ENCODE data around the gene UTS2.

The UTS2 gene

DNA sequence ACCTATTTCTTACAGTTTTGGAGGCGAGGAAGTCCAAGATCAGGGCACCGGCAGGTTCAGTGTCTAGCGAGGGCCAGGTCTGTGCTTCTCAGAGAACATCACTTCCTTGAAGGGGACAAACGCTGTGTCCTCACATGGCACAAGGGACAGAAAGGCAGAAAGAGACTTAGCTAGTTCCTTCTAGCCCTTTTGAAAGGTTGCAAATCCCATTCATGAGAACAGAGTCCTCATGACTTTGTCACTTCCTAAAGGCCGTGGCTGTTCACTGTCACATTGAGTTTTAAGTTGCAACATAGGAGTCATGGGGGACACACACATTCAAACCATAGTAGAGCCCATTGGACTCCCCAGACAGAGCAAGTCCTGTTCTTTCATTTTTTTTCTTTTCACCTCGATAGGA is 41.4 kb downstream of the UTS2 start:
- no peak overlapping the region for H3K4me3 ChIP-seq (ENCODE audit: extremely low read depth, insufficient read depth, low read length, poor library complexity, severe bottlenecking)
- peaks cover 14% of the 10 kb centered on the region for H3K9me3 ChIP-seq (ENCODE audit: control insufficient read depth, low read length)
- H3K27ac ChIP-seq (ENCODE audit: low read depth, low read length, severe bottlenecking), result no peak overlapping the region
- no peaks in the 10 kb centered on the region for H3K4me1 ChIP-seq (ENCODE audit: control insufficient read depth, insufficient read depth, low read length, poor library complexity, severe bottlenecking)
- peaks cover 12% of the 10 kb centered on the region for H3K36me3 ChIP-seq (ENCODE audit: control insufficient read depth, insufficient read depth, low read length)
- 92 to 98% methylated on average over 4 to 5 of the region's 6 CpGs for WGBS, 2 experiments (ENCODE audit: insufficient coverage in 2 of 2)

DNA sequence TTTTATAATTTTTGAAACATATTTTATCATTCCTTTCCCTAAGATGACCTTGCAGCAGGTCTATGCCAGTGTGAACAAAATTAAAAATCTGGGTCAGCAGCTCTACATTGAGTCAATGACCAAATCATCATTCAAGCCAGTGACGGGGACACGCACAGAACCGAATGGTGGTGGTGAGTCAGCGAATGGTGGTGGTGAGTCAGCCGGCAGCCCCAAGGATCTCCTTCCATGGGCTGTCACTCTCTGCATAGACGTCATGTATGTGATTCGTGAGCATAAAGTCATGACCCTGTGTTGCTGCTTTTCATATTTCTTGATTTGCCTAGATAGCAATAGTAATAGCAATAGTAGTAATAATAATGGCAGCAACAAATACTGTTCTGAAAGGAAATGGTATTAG is 42.5 kb downstream of the UTS2 start:
- Histone ChIP-seq H3K36me3 (ENCODE audit: control insufficient read depth, insufficient read depth, low read length) (peaks cover 12% of the 10 kb centered on the region), H3K9me3 (ENCODE audit: control insufficient read depth, low read length) (peaks cover 14% of the 10 kb centered on the region), H3K4me3 (ENCODE audit: extremely low read depth, insufficient read depth, low read length, poor library complexity, severe bottlenecking) (no peak overlapping the region), H3K4me1 (ENCODE audit: control insufficient read depth, insufficient read depth, low read length, poor library complexity, severe bottlenecking) (no peaks in the 10 kb centered on the region), H3K27ac (ENCODE audit: low read depth, low read length, severe bottlenecking) (no peak overlapping the region)
- 92 to 93% methylated on average over 7 of the region's 7 CpGs for WGBS, 2 experiments (ENCODE audit: insufficient coverage in 2 of 2)

DNA sequence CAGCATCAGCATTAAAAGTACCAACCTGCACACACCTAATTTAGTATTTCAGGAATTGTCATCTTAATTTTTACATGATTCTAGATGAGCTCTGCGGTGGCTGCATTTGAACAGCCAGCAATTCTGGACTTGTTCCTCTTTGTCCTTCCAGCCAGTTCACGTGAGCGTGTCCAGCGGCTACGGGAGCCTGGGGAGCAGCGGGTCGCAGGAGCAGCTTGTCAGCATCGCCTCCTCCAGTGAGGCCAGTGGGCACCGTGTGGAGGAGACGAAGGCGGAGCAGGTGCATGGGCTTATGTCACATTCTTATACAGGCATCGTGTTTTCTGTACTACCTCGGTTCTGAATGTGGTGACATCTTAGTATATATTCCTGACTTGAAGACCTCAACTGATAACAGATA is 43.1 kb downstream of the UTS2 start:
- 95 to 96% methylated on average over 12 of the region's 13 CpGs for WGBS, 2 experiments (ENCODE audit: insufficient coverage in 2 of 2)
- no peaks in the 10 kb centered on the region for H3K4me1 ChIP-seq (ENCODE audit: control insufficient read depth, insufficient read depth, low read length, poor library complexity, severe bottlenecking)
- H3K4me3 ChIP-seq (ENCODE audit: extremely low read depth, insufficient read depth, low read length, poor library complexity, severe bottlenecking), result no peak overlapping the region
- peaks cover 14% of the 10 kb centered on the region for H3K9me3 ChIP-seq (ENCODE audit: control insufficient read depth, low read length)
- peaks cover 12% of the 10 kb centered on the region for H3K36me3 ChIP-seq (ENCODE audit: control insufficient read depth, insufficient read depth, low read length)
- H3K27ac ChIP-seq (ENCODE audit: low read depth, low read length, severe bottlenecking), result no peak overlapping the region

DNA sequence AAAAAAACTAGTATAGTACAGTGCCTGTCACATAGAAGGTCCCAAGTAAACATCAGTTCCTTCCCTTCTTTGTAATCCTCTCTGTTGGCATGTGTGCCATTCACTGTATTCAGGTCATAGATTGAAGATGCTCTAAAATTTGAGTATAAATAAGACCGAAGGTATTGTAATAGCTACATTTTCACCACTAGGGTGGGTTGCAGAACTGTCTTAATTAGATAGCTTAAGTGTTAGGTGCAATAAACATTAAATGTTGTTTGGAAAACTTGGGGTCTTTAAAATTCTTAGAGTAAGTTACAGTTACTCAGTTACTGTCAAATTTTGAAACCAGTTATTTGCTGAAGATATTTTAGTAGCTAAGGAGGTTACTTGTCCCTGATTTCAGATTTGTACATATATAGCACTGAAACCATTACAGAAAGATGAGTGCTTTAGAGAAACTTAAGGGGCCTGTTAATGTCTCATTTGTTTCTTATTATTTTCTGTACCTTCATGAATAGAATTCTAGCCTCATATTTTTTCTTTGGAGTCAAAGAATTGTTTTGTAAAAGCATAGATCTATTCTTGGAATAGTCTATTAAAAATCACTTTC is 44.5 kb downstream of the UTS2 start:
- no CpG with 5 or more reads among the region's 1 CpG for WGBS, 2 experiments (ENCODE audit: insufficient coverage in 2 of 2)
- H3K9me3 ChIP-seq (ENCODE audit: control insufficient read depth, low read length), result peaks cover 5% of the 10 kb centered on the region

DNA sequence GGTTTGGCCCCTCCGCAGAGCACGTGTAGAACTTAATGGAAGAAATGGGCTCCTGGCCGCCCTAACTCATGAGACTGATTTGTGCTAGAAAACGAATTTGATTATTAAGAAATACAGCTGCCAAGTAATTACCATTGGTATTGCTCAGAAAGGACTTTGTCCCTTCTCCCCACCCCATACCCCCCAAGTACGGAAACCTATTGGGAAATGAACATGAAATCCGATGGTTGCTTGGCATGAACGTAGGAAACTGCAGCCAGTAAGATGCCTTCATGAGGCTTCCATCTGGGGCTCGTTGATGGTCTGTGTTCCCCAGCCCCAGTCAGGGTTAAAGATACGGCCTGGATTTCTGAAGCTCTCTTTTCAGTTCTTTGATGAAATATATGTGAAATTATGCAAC is 47.4 kb downstream of the UTS2 start:
- Histone ChIP-seq H3K27ac (ENCODE audit: low read depth, low read length, severe bottlenecking) (no peak overlapping the region), H3K4me3 (ENCODE audit: extremely low read depth, insufficient read depth, low read length, poor library complexity, severe bottlenecking) (no peak overlapping the region), H3K36me3 (ENCODE audit: control insufficient read depth, insufficient read depth, low read length) (peaks cover 5% of the 10 kb centered on the region), H3K4me1 (ENCODE audit: control insufficient read depth, insufficient read depth, low read length, poor library complexity, severe bottlenecking) (no peaks in the 10 kb centered on the region), H3K9me3 (ENCODE audit: control insufficient read depth, low read length) (no peaks in the 10 kb centered on the region)
- WGBS, 2 experiments (ENCODE audit: insufficient coverage in 2 of 2), result 96% methylated on average over 4 to 5 of the region's 9 CpGs

More for the DNA sequence above, 44.5 kb downstream of the UTS2 start:
- H3K36me3 ChIP-seq (ENCODE audit: control insufficient read depth, insufficient read depth, low read length), result peaks cover 17% of the 10 kb centered on the region
- H3K4me3 ChIP-seq (ENCODE audit: extremely low read depth, insufficient read depth, low read length, poor library complexity, severe bottlenecking), result no peak overlapping the region
- no peaks in the 10 kb centered on the region for H3K4me1 ChIP-seq (ENCODE audit: control insufficient read depth, insufficient read depth, low read length, poor library complexity, severe bottlenecking)
- no peak overlapping the region for H3K27ac ChIP-seq (ENCODE audit: low read depth, low read length, severe bottlenecking)
